HEK293 (cell line): Measurements from ENCODE around the gene ILF3.

Source experiments
- EGR2 ChIP-seq: fragments of 450-650 bp; formaldehyde crosslinking; IDR thresholded peaks from 2 replicates; pipeline ENCODE4 v1.5.1; 2016; ENCODE audit warnings: low read depth, missing biosample characterization, missing genetic modification characterization
- KLF1 ChIP-seq: fragments of 450-650 bp; formaldehyde crosslinking; IDR thresholded peaks from 2 replicates; pipeline ENCODE4 v1.5.1; 2016; ENCODE audit warnings: missing biosample characterization, missing genetic modification characterization
- KLF10 ChIP-seq: fragments of 450-650 bp; IDR thresholded peaks from 2 replicates; pipeline ENCODE4 v1.5.1; 2018; ENCODE audit warnings: missing biosample characterization, mild to moderate bottlenecking, missing genetic modification characterization
- SCRT1 ChIP-seq: fragments of 450-650 bp; formaldehyde crosslinking; IDR thresholded peaks from 2 replicates; pipeline ENCODE4 v1.5.1; 2016; ENCODE audit warnings: missing biosample characterization, missing genetic modification characterization, borderline replicate concordance
- YY2 ChIP-seq: fragments of 450-650 bp; formaldehyde crosslinking; IDR thresholded peaks from 2 replicates; pipeline ENCODE4 v1.5.1; 2016; ENCODE audit warnings: missing biosample characterization, missing genetic modification characterization
- ZBTB11 ChIP-seq: fragments of 450-650 bp; formaldehyde crosslinking; conservative IDR thresholded peaks from 2 replicates; pipeline ENCODE4 v1.5.1; 2016; ENCODE audit warnings: low read depth, missing biosample characterization, missing genetic modification characterization
- ZBTB44 ChIP-seq: fragments of 450-650 bp; IDR thresholded peaks from 2 replicates; pipeline ENCODE4 v1.5.1; 2018; ENCODE audit warnings: missing biosample characterization, mild to moderate bottlenecking, missing genetic modification characterization
- ZEB2 ChIP-seq: fragments of 450-650 bp; formaldehyde crosslinking; IDR thresholded peaks from 2 replicates; pipeline ENCODE4 v1.5.1; 2016; ENCODE audit warnings: missing biosample characterization, missing genetic modification characterization
- ZNF112 ChIP-seq: fragments of 450-650 bp; formaldehyde crosslinking; IDR thresholded peaks from 2 replicates; pipeline ENCODE4 v1.5.0; 2017; ENCODE audit warnings: missing biosample characterization, missing genetic modification characterization
- ZNF121 ChIP-seq: fragments of 450-650 bp; formaldehyde crosslinking; IDR thresholded peaks from 2 replicates; pipeline ENCODE4 v1.5.1; 2016; ENCODE audit warnings: missing biosample characterization, missing genetic modification characterization
- ZNF132 ChIP-seq: fragments of 450-650 bp; formaldehyde crosslinking; IDR thresholded peaks from 2 replicates; pipeline ENCODE4 v1.5.1; 2017; ENCODE audit warnings: missing biosample characterization, missing genetic modification characterization, borderline replicate concordance
- ZNF133 ChIP-seq: fragments of 450-650 bp; formaldehyde crosslinking; IDR thresholded peaks from 2 replicates; pipeline ENCODE4 v1.5.1; 2016; ENCODE audit warnings: missing biosample characterization, missing genetic modification characterization
- ZNF140 ChIP-seq: fragments of 450-650 bp; formaldehyde crosslinking; IDR thresholded peaks from 2 replicates; pipeline ENCODE4 v1.5.1; 2016; ENCODE audit warnings: missing biosample characterization, missing genetic modification characterization
- ZNF148 ChIP-seq: fragments of 450-650 bp; formaldehyde crosslinking; IDR thresholded peaks from 2 replicates; pipeline ENCODE4 v1.5.0; 2017; ENCODE audit warnings: missing biosample characterization, missing genetic modification characterization, borderline replicate concordance
- ZNF155 ChIP-seq: fragments of 450-650 bp; formaldehyde crosslinking; IDR thresholded peaks from 2 replicates; pipeline ENCODE4 v1.5.1; 2016; ENCODE audit warnings: missing biosample characterization, missing genetic modification characterization
- ZNF184 ChIP-seq: fragments of 450-650 bp; IDR thresholded peaks from 2 replicates; pipeline ENCODE4 v1.5.1; 2018; ENCODE audit warnings: missing biosample characterization, mild to moderate bottlenecking, missing genetic modification characterization
- ZNF211 ChIP-seq: fragments of 450-650 bp; formaldehyde crosslinking; IDR thresholded peaks from 2 replicates; pipeline ENCODE4 v1.5.1; 2016; ENCODE audit warnings: low read depth, missing biosample characterization, missing genetic modification characterization
- ZNF280C ChIP-seq: fragments of 450-650 bp; formaldehyde crosslinking; IDR thresholded peaks from 2 replicates; pipeline ENCODE4 v1.5.1; 2016; ENCODE audit warnings: missing biosample characterization, missing genetic modification characterization
- ZNF311 ChIP-seq: fragments of 450-650 bp; formaldehyde crosslinking; IDR thresholded peaks from 2 replicates; pipeline ENCODE4 v1.5.1; 2017; ENCODE audit warnings: missing biosample characterization, missing genetic modification characterization, borderline replicate concordance
- ZNF335 ChIP-seq: fragments of 450-650 bp; formaldehyde crosslinking; conservative IDR thresholded peaks from 2 replicates; pipeline ENCODE4 v1.5.1; 2016; ENCODE audit warnings: missing biosample characterization, missing genetic modification characterization
- ZNF501 ChIP-seq: fragments of 450-650 bp; formaldehyde crosslinking; IDR thresholded peaks from 2 replicates; pipeline ENCODE4 v1.5.1; 2016; ENCODE audit warnings: missing biosample characterization, missing genetic modification characterization
- ZNF610 ChIP-seq: fragments of 450-650 bp; formaldehyde crosslinking; IDR thresholded peaks from 2 replicates; pipeline ENCODE4 v1.5.1; 2016; ENCODE audit warnings: missing biosample characterization, missing genetic modification characterization, borderline replicate concordance
- ZNF670 ChIP-seq: fragments of 450-650 bp; formaldehyde crosslinking; IDR thresholded peaks from 2 replicates; pipeline ENCODE4 v1.5.1; 2016; ENCODE audit warnings: missing biosample characterization, missing genetic modification characterization, low read depth
- ZNF76 ChIP-seq: fragments of 450-650 bp; formaldehyde crosslinking; IDR thresholded peaks from 2 replicates; pipeline ENCODE4; 2016; ENCODE audit warnings: low read depth, missing biosample characterization, missing genetic modification characterization, borderline replicate concordance
- ZNF791 ChIP-seq: fragments of 450-650 bp; formaldehyde crosslinking; IDR thresholded peaks from 2 replicates; pipeline ENCODE4 v1.5.1; 2016; ENCODE audit warnings: missing biosample characterization, missing genetic modification characterization
- ZNF843 ChIP-seq: fragments of 450-650 bp; formaldehyde crosslinking; IDR thresholded peaks from 2 replicates; pipeline ENCODE4 v1.5.1; 2016; ENCODE audit warnings: missing biosample characterization, missing genetic modification characterization
- ZXDB ChIP-seq: fragments of 450-650 bp; formaldehyde crosslinking; IDR thresholded peaks from 2 replicates; pipeline ENCODE4 v1.5.1; 2016; ENCODE audit warnings: missing biosample characterization, missing genetic modification characterization
- TF ChIP-seq, protein P1 (sequence below): fragments of 450-650 bp; formaldehyde crosslinking; IDR thresholded peaks from 2 replicates; pipeline ENCODE4 v1.5.1; 2016; ENCODE audit warnings: missing biosample characterization, missing genetic modification characterization

Gene ILF3

DNA sequence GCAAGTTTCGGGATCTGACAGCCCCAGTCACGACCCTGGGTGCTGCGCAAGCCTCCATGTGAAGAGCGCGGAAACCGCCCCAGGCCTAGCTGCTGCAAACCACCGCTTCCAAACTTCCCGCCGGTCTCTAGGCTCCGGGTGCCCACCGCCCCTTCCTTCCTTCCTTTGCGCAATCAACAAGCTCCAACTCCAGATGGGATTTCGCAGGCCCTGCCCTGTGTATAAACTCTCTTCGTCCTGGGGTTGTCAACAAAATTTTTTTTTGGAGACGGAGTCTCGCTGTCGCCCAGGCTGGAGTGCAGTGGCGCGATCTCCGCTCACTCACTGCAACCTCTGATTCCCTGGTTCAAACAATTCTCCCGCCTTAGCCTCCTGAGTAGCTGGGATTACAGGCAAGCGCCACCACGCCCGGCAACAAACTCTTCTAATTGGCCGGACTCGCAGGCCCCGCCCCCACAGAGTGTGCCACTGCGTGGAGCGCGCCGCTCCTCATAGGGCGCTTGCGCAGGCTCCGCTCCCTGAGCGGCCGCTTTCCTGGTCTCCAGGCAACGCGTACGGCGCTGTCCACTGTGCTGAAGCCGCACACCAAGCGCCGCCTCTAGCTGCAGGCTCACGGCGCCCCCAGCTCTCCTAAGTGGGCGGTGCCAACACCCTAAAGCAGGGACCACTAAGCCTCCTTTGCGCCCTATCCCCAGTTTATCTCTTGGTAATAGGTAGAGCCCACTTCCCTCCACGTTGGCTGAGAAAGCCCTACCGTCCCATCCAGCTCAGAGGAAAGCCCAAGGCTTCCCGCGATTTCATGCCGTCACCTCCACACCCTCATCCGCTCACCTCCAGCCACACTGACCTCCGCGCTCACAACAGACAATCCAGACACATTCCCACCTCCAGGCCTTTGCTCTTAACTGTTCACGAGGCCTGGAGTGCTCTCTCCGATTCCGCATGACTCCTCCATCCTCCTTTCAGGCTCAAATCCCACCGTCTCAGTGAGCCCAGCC, 41.6 kb downstream of the ILF3 start (continued):
- TF ChIP-seq ZNF155 (tag by site-specific recombination), result no peak
- TF ChIP-seq ZNF140 (tag by site-specific recombination), result no peak
- no peak for TF ChIP-seq ZNF670 (tag by site-specific recombination)
- no peak; the same call in 1 of the 2 replicates for TF ChIP-seq ZNF76 (tag by site-specific recombination)
- TF ChIP-seq ZNF211 (tag by site-specific recombination), result no peak
- peak; percentile 32; the same call in 1 of the 2 replicates for TF ChIP-seq ZBTB11
- TF ChIP-seq ZNF501 (tag by site-specific recombination), result peak; percentile 72; the same call in 1 of the 2 replicates
- TF ChIP-seq, protein P1, sequence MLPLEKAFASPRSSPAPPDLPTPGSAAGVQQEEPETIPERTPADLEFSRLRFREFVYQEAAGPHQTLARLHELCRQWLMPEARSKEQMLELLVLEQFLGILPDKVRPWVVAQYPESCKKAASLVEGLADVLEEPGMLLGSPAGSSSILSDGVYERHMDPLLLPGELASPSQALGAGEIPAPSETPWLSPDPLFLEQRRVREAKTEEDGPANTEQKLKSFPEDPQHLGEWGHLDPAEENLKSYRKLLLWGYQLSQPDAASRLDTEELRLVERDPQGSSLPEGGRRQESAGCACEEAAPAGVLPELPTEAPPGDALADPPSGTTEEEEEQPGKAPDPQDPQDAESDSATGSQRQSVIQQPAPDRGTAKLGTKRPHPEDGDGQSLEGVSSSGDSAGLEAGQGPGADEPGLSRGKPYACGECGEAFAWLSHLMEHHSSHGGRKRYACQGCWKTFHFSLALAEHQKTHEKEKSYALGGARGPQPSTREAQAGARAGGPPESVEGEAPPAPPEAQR (tag by site-specific recombination), result no peak
- no peak for TF ChIP-seq ZNF280C (tag by site-specific recombination)
- TF ChIP-seq SCRT1 (tag by site-specific recombination), result no peak
- TF ChIP-seq ZNF335 (tag by site-specific recombination), result peak; percentile 74
- no peak for TF ChIP-seq ZNF112
- no peak for TF ChIP-seq ZNF132 (tag by site-specific recombination)
- TF ChIP-seq ZNF843 (tag by site-specific recombination), result no peak
- TF ChIP-seq ZXDB, result peak; percentile 61
- no peak for TF ChIP-seq ZNF311 (tag by site-specific recombination)
- no peak for TF ChIP-seq ZNF148 (tag by site-specific recombination)
- no peak for TF ChIP-seq ZNF133
- no peak for TF ChIP-seq ZNF184
- no peak for TF ChIP-seq ZBTB44 (tag by site-specific recombination)
- no peak for TF ChIP-seq ZNF791 (tag by site-specific recombination)
- peak; percentile 65; the same call in 1 of the 2 replicates for TF ChIP-seq KLF1 (tag by site-specific recombination)
- TF ChIP-seq ZNF610 (tag by site-specific recombination), result peak; percentile 99
- TF ChIP-seq ZEB2 (tag by site-specific recombination), result peak; percentile 63; the same call in 1 of the 2 replicates
- TF ChIP-seq EGR2 (tag by site-specific recombination), result no peak
- peak; percentile 78 for TF ChIP-seq KLF10 (tag by site-specific recombination)
- no peak for TF ChIP-seq YY2 (tag by site-specific recombination)
- no peak for TF ChIP-seq ZNF121 (tag by site-specific recombination)
